WTC11 (cell line): ENCODE measurements around the gene EIF4G1. TPM values are rescaled to one million over a fixed set of nuclear protein-coding genes. Genes with fewer than 3 reads are reported as not detected.

ENCODE experiments used
- AR ChIP-seq: fragments of 250-450 bp; sonication (Bioruptor Pico); IDR thresholded peaks from 2 replicates; pipeline ENCODE4 v1.9.0; 2021; ENCODE audit warnings: mild to moderate bottlenecking
- ARID4B ChIP-seq: sonication (generic); formaldehyde crosslinking; IDR thresholded peaks from 2 replicates; pipeline ENCODE4 v1.8.0; 2023; ENCODE audit warnings: missing genetic modification reagents, mild to moderate bottlenecking, borderline replicate concordance
- CREB1 ChIP-seq: sonication (generic); formaldehyde crosslinking; IDR thresholded peaks from 2 replicates; pipeline ENCODE4 v1.8.0; 2023; ENCODE audit warnings: mild to moderate bottlenecking, missing genetic modification reagents
- ELF4 ChIP-seq: sonication (generic); formaldehyde crosslinking; IDR thresholded peaks from 2 replicates; pipeline ENCODE4 v1.8.1; 2022; ENCODE audit warnings: low read depth, mild to moderate bottlenecking, moderate library complexity, missing genetic modification reagents
- EMX1 ChIP-seq: fragments of 250-450 bp; sonication (Bioruptor Pico); IDR thresholded peaks from 2 replicates; pipeline ENCODE4 v1.8.0; 2021; ENCODE audit warnings: mild to moderate bottlenecking
- ESRRA ChIP-seq: sonication (generic); formaldehyde crosslinking; IDR thresholded peaks from 2 replicates; pipeline ENCODE4 v1.8.1; 2022; ENCODE audit warnings: mild to moderate bottlenecking, missing genetic modification reagents, borderline replicate concordance
- FOXP1 ChIP-seq: sonication (generic); formaldehyde crosslinking; IDR thresholded peaks from 2 replicates; pipeline ENCODE4 v1.8.0; 2022; ENCODE audit warnings: missing genetic modification reagents, mild to moderate bottlenecking, moderate library complexity, borderline replicate concordance
- IRF2 ChIP-seq: sonication (generic); formaldehyde crosslinking; IDR thresholded peaks from 2 replicates; pipeline ENCODE4 v1.8.0; 2022; ENCODE audit warnings: low read depth, missing genetic modification reagents, borderline replicate concordance
- JAZF1 ChIP-seq: fragments of 250-450 bp; sonication (Bioruptor Pico); IDR thresholded peaks from 2 replicates; pipeline ENCODE4 v1.9.0; 2021; ENCODE audit warnings: moderate library complexity, mild to moderate bottlenecking, inconsistent platforms
- JUN ChIP-seq: sonication (generic); formaldehyde crosslinking; IDR thresholded peaks from 2 replicates; pipeline ENCODE4 v1.8.0; 2023; ENCODE audit warnings: mild to moderate bottlenecking, missing genetic modification reagents
- MAX ChIP-seq: sonication (generic); formaldehyde crosslinking; IDR thresholded peaks from 2 replicates; pipeline ENCODE4 v1.8.0; 2022; ENCODE audit warnings: mild to moderate bottlenecking, missing genetic modification reagents
- MLX ChIP-seq: sonication (generic); formaldehyde crosslinking; IDR thresholded peaks from 2 replicates; pipeline ENCODE4 v1.8.1; 2023; ENCODE audit warnings: mild to moderate bottlenecking, missing genetic modification reagents, moderate library complexity
- MXD4 ChIP-seq: fragments of 250-450 bp; sonication (Bioruptor Pico); IDR thresholded peaks from 2 replicates; pipeline ENCODE4 v1.8.0; 2021; ENCODE audit warnings: mild to moderate bottlenecking, moderate library complexity, borderline replicate concordance
- MYBL2 ChIP-seq: sonication (generic); formaldehyde crosslinking; IDR thresholded peaks from 2 replicates; pipeline ENCODE4 v1.8.1; 2023; ENCODE audit warnings: mild to moderate bottlenecking, moderate library complexity, missing genetic modification reagents
- NFE2L1 ChIP-seq: sonication (generic); formaldehyde crosslinking; IDR thresholded peaks from 2 replicates; pipeline ENCODE4 v1.8.1; 2023; ENCODE audit warnings: missing genetic modification reagents
- NFYB ChIP-seq: sonication (generic); formaldehyde crosslinking; conservative IDR thresholded peaks from 2 replicates; pipeline ENCODE4 v1.8.0; 2022; ENCODE audit warnings: low read depth, missing genetic modification reagents
- NR1H2 ChIP-seq: sonication (generic); formaldehyde crosslinking; IDR thresholded peaks from 2 replicates; pipeline ENCODE4 v1.9.0; 2021; ENCODE audit warnings: mild to moderate bottlenecking, moderate library complexity, missing genetic modification reagents
- SOX15 ChIP-seq: fragments of 250-450 bp; sonication (Bioruptor Pico); IDR thresholded peaks from 2 replicates; pipeline ENCODE4 v1.9.0; 2021; ENCODE audit warnings: mild to moderate bottlenecking
- TEAD1 ChIP-seq: sonication (generic); formaldehyde crosslinking; IDR thresholded peaks from 2 replicates; pipeline ENCODE4 v1.8.0; 2022; ENCODE audit warnings: mild to moderate bottlenecking, missing genetic modification reagents
- USF2 ChIP-seq: sonication (generic); formaldehyde crosslinking; IDR thresholded peaks from 2 replicates; pipeline ENCODE4 v1.8.1; 2023; ENCODE audit warnings: mild to moderate bottlenecking, missing genetic modification reagents, moderate library complexity
- ZBTB21 ChIP-seq: sonication (generic); formaldehyde crosslinking; IDR thresholded peaks from 2 replicates; pipeline ENCODE4 v1.8.1; 2023; ENCODE audit warnings: mild to moderate bottlenecking, missing genetic modification reagents, borderline replicate concordance
- ZBTB43 ChIP-seq: sonication (generic); formaldehyde crosslinking; IDR thresholded peaks from 2 replicates; pipeline ENCODE4 v1.8.1; 2023; ENCODE audit warnings: mild to moderate bottlenecking, missing genetic modification reagents
- ZNF138 ChIP-seq: sonication (generic); formaldehyde crosslinking; conservative IDR thresholded peaks from 2 replicates; pipeline ENCODE4 v1.8.1; 2022; ENCODE audit warnings: mild to moderate bottlenecking, moderate library complexity, missing genetic modification reagents
- ZNF416 ChIP-seq: fragments of 250-450 bp; sonication (Bioruptor Pico); IDR thresholded peaks from 2 replicates; pipeline ENCODE4 v1.9.0; 2021; ENCODE audit warnings: mild to moderate bottlenecking, inconsistent platforms
- ZNF425 ChIP-seq: fragments of 250-450 bp; sonication (Bioruptor Pico); conservative IDR thresholded peaks from 2 replicates; pipeline ENCODE4 v1.9.0; 2021; ENCODE audit warnings: mild to moderate bottlenecking
- ZNF671 ChIP-seq: fragments of 250-450 bp; sonication (Bioruptor Pico); IDR thresholded peaks from 2 replicates; pipeline ENCODE4 v1.8.0; 2021; ENCODE audit warnings: mild to moderate bottlenecking
- total RNA-seq: library from RNA; stranded (reverse); gene quantifications from 3 replicates; pipeline ENCODE4 v1.2.3, GENCODE V29; 2021

EIF4G1 gene
- total RNA-seq, 1 experiment from 2014 or later: 557 TPM

GRCh38 chr3:184335661-184336546 is 21.5 kb downstream of the EIF4G1 start (continued):
- no peak; the same call in 1 of the 2 replicates for TF ChIP-seq ZBTB43
- TF ChIP-seq ARID4B: peak; percentile 70; the same call in 1 of the 2 replicates
- peak; percentile 74; the same call in 1 of the 2 replicates for TF ChIP-seq CREB1 (CRISPR knock-in tag)
- no peak for TF ChIP-seq NFE2L1 (CRISPR knock-in tag)
- TF ChIP-seq SOX15 (CRISPR knock-in tag): no peak
- TF ChIP-seq MXD4 (CRISPR knock-in tag): no peak
- peak; percentile 59; the same call in 1 of the 2 replicates for TF ChIP-seq MAX (CRISPR knock-in tag)
- TF ChIP-seq ZNF671: no peak; the same call in 1 of the 2 replicates
- peak; percentile 98 for TF ChIP-seq ZBTB21 (CRISPR knock-in tag)
- 0 out of 2 replicates have a peak, but pooled peaks have one; percentile 32 for TF ChIP-seq JUN (CRISPR knock-in tag)
- TF ChIP-seq NFYB: no peak
- TF ChIP-seq JAZF1 (CRISPR knock-in tag): no peak
- TF ChIP-seq IRF2 (CRISPR knock-in tag): no peak
- peak; percentile 54; the same call in 1 of the 2 replicates for TF ChIP-seq MYBL2
- TF ChIP-seq MLX (CRISPR knock-in tag): no peak
- peak; percentile 80 for TF ChIP-seq ZNF416 (CRISPR knock-in tag)
- TF ChIP-seq ESRRA: no peak; the same call in 1 of the 2 replicates
- no peak for TF ChIP-seq NR1H2 (CRISPR knock-in tag)
- peak; percentile 81; the same call in 1 of the 2 replicates for TF ChIP-seq TEAD1 (CRISPR knock-in tag)
- no peak for TF ChIP-seq ZNF425
- peak; percentile 73 for TF ChIP-seq USF2 (CRISPR knock-in tag)
- TF ChIP-seq AR: peak; percentile 79; the same call in 1 of the 2 replicates
- TF ChIP-seq ELF4 (CRISPR knock-in tag): no peak
- no peak for TF ChIP-seq FOXP1 (CRISPR knock-in tag)
- peak; percentile 93 for TF ChIP-seq EMX1
- TF ChIP-seq ZNF138 (CRISPR knock-in tag): no peak
